ENCODE results near the gene GSTO1.

Gene GSTO1

GRCh38 chr10:104251443-104251842 is 3.2 kb upstream of the GSTO1 start:
- no peak for DNase-seq

- no peak for DNase-seq
These were observed 2.3 kb upstream of the GSTO1 start for GRCh38 chr10:104252368-104252767.

GRCh38 chr10:104253106-104253505 is 1.6 kb upstream of the GSTO1 start:
- DNase-seq, result no peak

GRCh38 chr10:104253606-104254410 is 884 bp upstream of the GSTO1 start:
- no peak for DNase-seq

- DNase-seq, result peak in 2 of 5 experiments; percentile 16 to 45
These were observed 754 bp downstream of the GSTO1 start for GRCh38 chr10:104255311-104255981.

- DNase-seq, result peak in 2 of 5 experiments; percentile 10 to 33
These were observed 1.8 kb downstream of the GSTO1 start for GRCh38 chr10:104256335-104256961.

GRCh38 chr10:104257235-104257634 is 2.5 kb downstream of the GSTO1 start:
- no peak for DNase-seq

- no peak for DNase-seq
These were observed 3.5 kb downstream of the GSTO1 start for GRCh38 chr10:104258209-104258608.

- DNase-seq, result no peak
These were observed 4.8 kb downstream of the GSTO1 start for GRCh38 chr10:104259456-104259855.

- DNase-seq, result no peak
These were observed 5.5 kb downstream of the GSTO1 start for GRCh38 chr10:104259999-104260774.

- peak in 1 of 5 experiments; percentile 30 for DNase-seq
These were observed 6.1 kb downstream of the GSTO1 start for GRCh38 chr10:104260775-104261115.

GRCh38 chr10:104262055-104262454 is 7.4 kb downstream of the GSTO1 start:
- no peak for DNase-seq

GRCh38 chr10:104264783-104265182 is 10.1 kb downstream of the GSTO1 start:
- no peak for DNase-seq

- peak in 1 of 5 experiments; percentile 40 for DNase-seq
These were observed 13.2 kb downstream of the GSTO1 start for GRCh38 chr10:104267721-104268404.

GRCh38 chr10:104268405-104268712 is 13.7 kb downstream of the GSTO1 start:
- DNase-seq, result no peak

GRCh38 chr10:104268713-104269645 is 14.3 kb downstream of the GSTO1 start, which contains the start of gene GSTO2:
Gene GSTO2 (plus strand): TSS chr10:104269184. CDS start chr10:104274916, 5,732 bp downstream.
- peak; percentile 95 to 100 (median 99) for DNase-seq

- DNase-seq, result no peak
These were observed 18.6 kb downstream of the GSTO1 start for GRCh38 chr10:104273286-104273685.

GRCh38 chr10:104273899-104274575 is 19.3 kb downstream of the GSTO1 start:
- DNase-seq, result no peak

- peak in 2 of 5 experiments; percentile 38 to 59 for DNase-seq
These were observed 20.4 kb downstream of the GSTO1 start for GRCh38 chr10:104274762-104275721.

Data from T-helper 2 cell (primary cell).